ENCODE results near the gene PARL.

Gene PARL

GRCh38 chr3:183782576-183783276 is 102.0 kb downstream of the PARL start:
- DNase-seq, result no peak

- DNase-seq, result no peak
These were observed 103.4 kb downstream of the PARL start for GRCh38 chr3:183781246-183781645.

- DNase-seq, result no peak
These were observed 104.7 kb downstream of the PARL start for GRCh38 chr3:183779896-183780465.
